HL-60/S4 treated with retinoic acid at 250 ng/mL for 4 days and 3 days (cell line): Measurements from ENCODE around the gene FUT6.
"Not testable (repeated sequence)": the region's sequence is repeated elsewhere in the genome, so short reads cannot be mapped to it uniquely, and the experiment has no call there.

Source experiments
- in situ Hi-C: fragments of 300-500 bp; cut with MboI; formaldehyde crosslinking; loops from 2 replicates; pipeline ENCODE4 v1.7.0; 2022; ENCODE audit warnings: low sequenced_read_pairs

FUT6 gene

GRCh38 chr19:5788422-5788821, 51.1 kb downstream of the FUT6 start:
- in situ Hi-C loops = no loop called here

- in situ Hi-C loops = no loop called here
These were observed 51.9 kb downstream of the FUT6 start for GRCh38 chr19:5787409-5788182.

GRCh38 chr19:5786593-5787408, 52.7 kb downstream of the FUT6 start:
- in situ Hi-C loops = no loop called here

GRCh38 chr19:5785423-5785822, 54.1 kb downstream of the FUT6 start:
- in situ Hi-C loops = no loop called here

- in situ Hi-C loops = no loop called here
These were observed 54.8 kb downstream of the FUT6 start, which contains the start of gene PRR22 for GRCh38 chr19:5784581-5785147. PRR22 (minus strand) TSS chr19:5784746; CDS start chr19:5784660, 86 bp downstream.

- in situ Hi-C loops = no loop called here
These were observed 56.3 kb downstream of the FUT6 start for GRCh38 chr19:5782945-5783919.

- in situ Hi-C loops = no loop called here
These were observed 57.2 kb downstream of the FUT6 start for GRCh38 chr19:5782322-5782721.

GRCh38 chr19:5780916-5781315, 58.6 kb downstream of the FUT6 start:
- in situ Hi-C loops = not testable (repeated sequence)
